DLD1 (cell line): Measurements from ENCODE around the gene CCNI.
"Not testable (repeated sequence)": the region's sequence is repeated elsewhere in the genome, so short reads cannot be mapped to it uniquely, and the experiment has no call there.

Experiments used
- in situ Hi-C: cut with HindIII; loops from 2 replicates; pipeline ENCODE4 v1.10.0; 2017; ENCODE audit warnings: low sequenced_read_pairs

The CCNI gene

DNA sequence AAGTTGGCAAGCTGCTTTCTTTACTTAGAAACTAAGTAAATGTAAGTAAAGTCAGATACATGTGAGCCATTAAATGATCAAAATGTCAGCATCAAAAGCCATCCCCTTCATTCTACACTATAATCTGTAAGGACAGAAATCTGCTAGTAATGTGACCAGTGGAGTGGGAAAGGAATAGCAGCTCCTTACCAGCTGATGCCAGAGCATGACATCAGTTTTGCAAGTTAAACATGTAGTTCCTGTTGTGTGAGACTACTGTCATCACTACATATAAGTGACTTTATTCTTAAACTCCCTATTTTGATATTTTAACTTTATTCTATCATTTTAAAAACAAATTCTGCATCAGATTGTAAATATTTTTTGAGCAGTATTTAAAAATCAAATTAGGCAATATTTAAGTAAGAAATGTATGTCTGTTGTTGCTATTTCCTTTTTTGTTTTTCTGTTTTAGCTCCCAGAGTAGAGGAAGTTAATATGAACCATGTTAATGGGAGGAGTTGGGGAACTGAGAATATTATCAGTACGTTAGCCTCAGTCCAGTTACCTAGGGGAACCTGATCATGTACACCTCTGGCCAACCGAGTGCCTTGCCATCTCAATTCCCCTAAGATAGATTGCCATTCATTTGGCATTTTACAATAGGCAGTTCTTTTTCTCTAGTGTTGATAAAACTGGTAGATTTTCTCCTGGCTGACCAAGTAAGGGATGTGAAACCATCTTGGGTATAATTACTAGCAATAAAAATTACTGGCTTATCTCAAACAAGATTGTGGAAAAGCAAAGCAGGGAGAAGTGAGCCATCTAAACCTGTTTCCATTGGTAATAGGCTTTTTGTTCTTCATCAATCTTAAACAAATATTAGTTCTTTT, 34.7 kb downstream of the CCNI start:
- in situ Hi-C loops = no loop called here

DNA sequence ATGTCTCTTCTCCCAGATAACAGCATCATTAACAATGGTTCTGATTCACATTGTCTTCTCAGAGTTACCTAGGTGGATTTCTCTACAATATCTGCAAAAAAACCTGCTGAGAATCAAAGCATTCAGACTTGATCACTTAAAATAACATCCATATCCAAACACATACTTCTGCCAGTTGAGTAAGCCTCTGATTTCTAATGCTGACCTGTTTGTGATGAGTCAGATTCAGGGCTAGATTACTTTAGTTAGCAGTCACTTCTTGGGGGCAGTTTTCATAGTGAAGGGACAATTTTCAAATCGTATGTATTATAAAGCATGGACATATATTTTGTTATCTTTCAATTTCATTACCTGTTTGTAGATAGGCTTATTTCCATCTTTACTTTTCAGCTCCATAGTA, 35.5 kb downstream of the CCNI start:
- in situ Hi-C loops = no loop called here

GRCh38 chr4:77039796-77040195, 36.0 kb downstream of the CCNI start:
- in situ Hi-C loops = no loop called here

DNA sequence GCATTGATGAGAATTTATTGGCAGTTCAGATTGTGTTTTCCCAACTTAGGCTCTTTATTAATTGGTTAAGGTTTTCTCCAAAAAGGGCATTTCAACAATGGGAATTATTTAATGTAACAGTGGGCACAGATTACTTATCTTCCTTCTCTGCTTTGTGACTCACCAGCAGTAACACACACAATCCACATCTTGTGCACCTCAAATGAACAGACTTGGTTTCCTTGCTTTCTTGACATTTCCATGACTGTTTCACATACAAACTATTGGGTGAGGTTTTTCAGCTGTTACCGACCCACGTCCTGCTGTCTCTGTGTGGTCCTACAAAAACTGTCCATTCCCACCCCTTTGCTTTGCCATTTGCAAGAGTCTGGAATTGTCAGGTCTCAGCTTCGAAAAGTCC, 38.1 kb downstream of the CCNI start:
- in situ Hi-C loops = no loop called here

DNA sequence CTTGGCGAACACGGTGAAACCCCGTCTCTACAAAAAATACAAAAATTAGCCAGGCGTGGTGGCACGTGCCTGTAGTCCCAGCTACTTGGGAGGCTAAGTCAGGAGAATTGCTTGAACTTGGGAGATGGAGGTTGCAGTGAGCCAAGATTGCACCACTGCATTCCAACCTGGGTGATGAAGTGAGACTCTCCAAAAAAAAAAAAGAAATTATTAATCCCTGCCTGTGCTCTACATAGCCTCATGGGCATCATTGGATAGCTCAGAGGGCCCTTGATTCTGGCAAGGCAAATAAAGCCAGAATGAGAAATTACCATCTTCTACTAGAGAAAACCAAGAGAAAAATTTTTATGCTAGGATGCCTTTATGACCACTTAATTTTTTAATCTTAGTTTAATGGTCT, 38.6 kb downstream of the CCNI start:
- in situ Hi-C loops = not testable (repeated sequence)

GRCh38 chr4:77036206-77036605, 39.6 kb downstream of the CCNI start:
- in situ Hi-C loops = no loop called here

- in situ Hi-C loops = no loop called here
Observed at GRCh38 chr4:77035153-77035552, 40.6 kb downstream of the CCNI start.

DNA sequence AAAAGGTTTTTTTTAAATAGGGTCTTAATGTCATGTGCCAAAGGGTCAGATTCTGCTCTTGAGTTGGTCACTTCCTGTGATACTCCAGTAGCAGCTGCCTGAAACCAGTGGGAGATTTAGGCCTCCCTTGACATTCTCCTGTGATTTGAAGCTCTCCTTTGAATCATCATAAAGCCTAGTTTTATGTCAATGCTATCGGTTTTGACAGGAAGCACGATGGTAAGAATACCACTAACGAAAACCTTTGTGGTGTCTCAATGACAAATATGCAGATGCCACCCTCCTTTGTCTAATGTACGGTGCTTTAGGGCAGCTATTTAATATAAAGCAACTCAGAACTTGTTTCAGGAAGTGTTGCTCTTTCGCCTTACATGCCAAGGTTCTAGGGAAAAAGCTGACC, 44.2 kb downstream of the CCNI start:
- in situ Hi-C loops = no loop called here

DNA sequence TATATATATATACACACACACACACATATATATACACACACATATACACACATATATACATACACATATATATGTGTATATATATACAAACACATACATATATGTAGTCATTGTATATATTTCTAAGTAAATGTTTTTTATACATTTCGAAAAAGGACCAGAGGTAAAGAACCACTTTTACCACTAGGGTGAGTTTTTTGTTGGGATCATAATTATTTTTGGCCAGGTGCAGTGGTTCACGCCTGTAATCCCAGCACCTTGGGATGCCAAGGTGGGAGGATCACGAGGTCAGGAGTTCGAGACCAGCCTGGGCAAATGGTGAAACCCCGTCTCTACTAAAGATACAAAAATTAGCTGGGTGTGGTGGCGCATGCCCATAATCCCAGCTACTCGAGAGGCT, 46.0 kb downstream of the CCNI start:
- in situ Hi-C loops = not testable (repeated sequence)

DNA sequence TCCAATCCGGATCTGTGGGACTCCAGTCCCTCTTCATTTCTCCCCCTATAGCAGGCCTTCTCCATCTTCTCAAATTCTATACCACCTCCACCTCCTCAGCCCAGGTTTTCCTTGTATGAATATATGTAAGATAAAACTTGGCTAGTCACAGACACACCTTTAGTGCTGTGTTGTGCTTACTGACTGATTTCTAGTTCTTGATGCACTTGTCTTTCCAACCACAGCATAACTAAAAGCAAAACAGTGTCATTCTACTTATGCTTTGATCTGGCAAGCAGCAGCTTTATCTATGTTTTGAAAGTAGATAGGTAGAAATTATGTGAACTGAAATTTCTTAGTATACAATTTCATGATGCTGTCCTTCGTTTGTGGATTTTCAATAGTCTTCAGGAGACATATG, 47.5 kb downstream of the CCNI start:
- in situ Hi-C loops = no loop called here

DNA sequence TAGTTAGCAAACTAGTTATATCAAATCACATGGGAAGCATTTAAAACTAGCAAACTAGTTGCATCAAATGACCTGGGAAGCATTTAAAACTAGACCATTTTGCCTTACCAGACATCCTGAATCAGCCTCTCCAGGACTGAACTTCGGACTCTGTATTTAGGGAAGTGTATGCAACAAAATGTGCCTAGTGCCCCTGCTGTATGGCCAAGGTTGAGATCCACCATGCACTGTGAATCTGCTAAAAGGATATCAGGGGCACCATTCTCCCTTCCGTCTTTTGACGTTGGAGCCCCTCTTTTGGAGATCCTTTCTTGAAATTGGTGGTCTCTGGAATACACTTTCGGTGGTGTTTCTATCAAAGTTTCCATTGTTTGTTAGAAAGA, 49.5 kb downstream of the CCNI start:
- in situ Hi-C loops = no loop called here

DNA sequence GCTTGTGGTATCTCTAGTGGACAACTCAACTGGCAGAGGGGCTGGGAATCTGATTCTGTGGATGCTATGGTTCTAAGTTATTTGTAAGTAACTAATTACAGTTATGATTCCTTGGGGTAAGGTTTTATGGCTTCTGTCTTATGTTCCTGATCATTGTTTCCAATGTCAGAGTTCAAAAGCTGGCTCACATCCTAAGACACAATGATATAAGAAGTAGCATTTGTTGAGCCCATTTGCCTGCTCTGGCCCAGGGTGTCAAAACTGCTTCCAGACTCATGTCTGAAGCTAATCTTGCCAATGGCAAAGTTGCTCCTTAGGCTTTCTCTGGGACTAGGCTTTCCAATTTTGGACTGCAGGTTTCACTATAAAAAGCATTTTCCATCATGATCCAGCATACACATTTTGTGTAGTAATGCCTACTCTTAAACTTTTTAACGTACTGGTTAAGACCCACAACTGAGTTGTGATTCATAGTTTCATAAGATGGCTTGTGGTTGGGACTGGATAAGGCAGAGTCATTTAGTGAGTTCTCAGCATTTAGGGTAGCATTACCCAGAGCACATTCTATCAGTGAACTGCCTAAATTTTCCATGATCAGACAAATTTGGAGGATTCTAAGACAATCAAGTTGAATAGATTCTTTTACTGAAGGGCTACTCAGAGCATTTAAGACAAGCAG, 50.0 kb downstream of the CCNI start:
- in situ Hi-C loops = no loop called here

- in situ Hi-C loops = no loop called here
Observed at GRCh38 chr4:77023920-77024319, 51.9 kb downstream of the CCNI start.

DNA sequence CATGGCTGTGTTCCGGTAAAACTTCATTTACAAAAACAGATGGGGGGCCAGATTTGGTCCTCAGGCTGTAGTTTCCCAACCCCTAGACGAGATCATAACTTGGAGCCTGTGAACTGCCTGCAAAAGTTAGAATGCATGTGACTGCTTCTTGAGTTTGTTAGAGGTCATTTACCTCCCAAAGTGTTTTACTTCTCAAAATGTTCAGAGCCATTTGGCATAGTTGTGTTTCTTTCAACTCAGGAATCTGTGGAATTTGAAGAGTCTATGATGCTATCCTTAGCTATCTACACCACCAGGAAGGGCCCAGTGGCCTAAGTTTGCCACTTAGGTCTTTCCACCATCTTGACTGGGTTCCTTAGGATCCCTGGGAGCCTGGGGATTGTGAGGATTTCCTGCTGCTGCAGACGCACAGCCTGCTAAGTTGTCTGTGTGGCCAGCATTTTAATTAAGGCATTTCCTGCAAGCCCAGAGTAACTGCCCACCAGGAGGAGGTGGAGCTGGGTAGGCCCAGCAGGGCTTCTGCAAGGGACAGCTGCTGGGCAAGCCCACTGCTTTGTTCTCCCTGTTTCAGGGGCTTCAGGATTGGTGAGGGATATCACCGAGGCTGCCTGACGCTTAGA, 53.1 kb downstream of the CCNI start:
- in situ Hi-C loops = no loop called here

GRCh38 chr4:77021614-77022089, 54.1 kb downstream of the CCNI start:
- in situ Hi-C loops = no loop called here

- in situ Hi-C loops = no loop called here
Observed at GRCh38 chr4:77020017-77020416, 55.8 kb downstream of the CCNI start.

GRCh38 chr4:77015390-77015789, 60.4 kb downstream of the CCNI start:
- in situ Hi-C loops = no loop called here

GRCh38 chr4:77014256-77014655, 61.5 kb downstream of the CCNI start:
- in situ Hi-C loops = no loop called here

- in situ Hi-C loops = no loop called here
Observed at GRCh38 chr4:77012726-77013125, 63.1 kb downstream of the CCNI start.

DNA sequence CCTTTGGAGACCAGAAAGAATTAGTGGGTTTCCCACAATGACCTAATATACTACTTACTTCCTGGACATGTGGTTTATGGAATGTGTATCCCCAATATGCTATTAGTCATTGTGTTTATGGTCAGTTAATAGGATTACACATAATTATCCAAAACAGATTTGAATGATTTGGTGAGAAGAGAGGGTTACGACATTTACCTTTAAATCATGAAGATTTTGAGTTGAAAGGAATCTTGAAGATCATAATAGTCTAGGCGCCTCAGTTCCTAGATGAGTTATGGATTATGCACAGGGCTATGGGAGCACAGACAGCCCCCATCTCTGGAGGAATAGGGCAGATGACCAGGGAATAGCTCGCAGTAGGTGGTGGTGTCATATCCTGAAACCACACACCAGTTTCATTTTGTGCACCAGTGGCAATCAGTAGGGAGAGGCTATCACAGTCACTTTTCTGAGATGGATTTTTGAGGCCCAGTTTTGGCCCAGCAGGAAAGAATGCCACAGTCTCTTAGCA, 64.9 kb downstream of the CCNI start:
- in situ Hi-C loops = no loop called here

DNA sequence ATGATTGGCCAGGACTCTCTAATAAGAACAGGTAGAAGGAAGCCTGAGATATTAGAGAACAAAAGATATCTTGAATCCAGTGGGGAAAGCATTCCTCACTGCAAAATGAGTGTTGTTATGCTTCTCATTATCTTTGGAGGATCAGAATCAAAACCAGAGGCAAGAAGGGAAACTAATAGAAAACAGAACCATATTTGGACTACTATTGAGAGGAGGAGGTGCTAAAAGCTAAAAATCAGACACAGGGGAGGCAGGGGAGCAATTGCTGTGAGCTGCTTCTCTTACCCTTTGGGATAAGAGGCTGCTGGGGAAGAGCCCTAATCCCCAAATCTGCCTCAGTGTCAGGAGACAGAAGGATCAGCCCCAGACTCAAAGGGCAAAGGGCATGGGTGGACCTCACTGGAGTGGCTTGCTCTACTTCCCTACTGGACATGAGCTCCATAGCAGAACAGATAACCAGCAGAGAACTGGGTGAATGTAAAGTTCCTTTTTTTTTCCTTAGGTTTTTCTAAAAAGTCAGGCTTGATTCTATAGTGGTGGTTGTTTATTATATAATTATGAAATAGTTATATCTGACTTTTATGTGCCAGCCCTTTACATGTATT, 66.2 kb downstream of the CCNI start:
- in situ Hi-C loops = no loop called here
